ENCODE data around the gene SLC48A1. TPM values are rescaled to one million over a fixed set of nuclear protein-coding genes. Genes with fewer than 3 reads are reported as not detected.
"Not testable (repeated sequence)": the region's sequence is repeated elsewhere in the genome, so short reads cannot be mapped to it uniquely, and the experiment has no call there.

The SLC48A1 gene
- total RNA-seq, 1 donor from 2014 or later, result 10.3 TPM

DNA sequence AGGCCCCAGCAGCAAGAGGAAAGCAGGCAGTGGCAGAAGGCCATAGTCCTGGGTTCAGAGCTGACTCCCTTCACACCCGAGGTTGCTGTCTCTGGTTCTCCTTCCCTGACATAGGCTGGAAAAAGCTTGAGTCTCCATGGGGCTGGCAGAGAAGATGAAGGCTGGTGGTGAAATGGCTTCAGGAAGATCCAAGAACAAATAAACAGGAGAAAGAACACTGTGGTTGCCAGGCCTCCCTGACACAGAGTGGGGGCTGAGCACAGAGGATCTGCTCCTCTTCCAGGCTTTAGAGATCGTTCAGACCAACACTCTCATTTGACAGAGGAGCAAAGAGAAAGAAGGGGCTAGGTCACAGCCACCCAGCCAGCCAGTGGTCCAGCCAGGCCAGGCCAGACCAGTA, 32.4 kb downstream of the SLC48A1 start:
- TF ChIP-seq, protein P1, sequence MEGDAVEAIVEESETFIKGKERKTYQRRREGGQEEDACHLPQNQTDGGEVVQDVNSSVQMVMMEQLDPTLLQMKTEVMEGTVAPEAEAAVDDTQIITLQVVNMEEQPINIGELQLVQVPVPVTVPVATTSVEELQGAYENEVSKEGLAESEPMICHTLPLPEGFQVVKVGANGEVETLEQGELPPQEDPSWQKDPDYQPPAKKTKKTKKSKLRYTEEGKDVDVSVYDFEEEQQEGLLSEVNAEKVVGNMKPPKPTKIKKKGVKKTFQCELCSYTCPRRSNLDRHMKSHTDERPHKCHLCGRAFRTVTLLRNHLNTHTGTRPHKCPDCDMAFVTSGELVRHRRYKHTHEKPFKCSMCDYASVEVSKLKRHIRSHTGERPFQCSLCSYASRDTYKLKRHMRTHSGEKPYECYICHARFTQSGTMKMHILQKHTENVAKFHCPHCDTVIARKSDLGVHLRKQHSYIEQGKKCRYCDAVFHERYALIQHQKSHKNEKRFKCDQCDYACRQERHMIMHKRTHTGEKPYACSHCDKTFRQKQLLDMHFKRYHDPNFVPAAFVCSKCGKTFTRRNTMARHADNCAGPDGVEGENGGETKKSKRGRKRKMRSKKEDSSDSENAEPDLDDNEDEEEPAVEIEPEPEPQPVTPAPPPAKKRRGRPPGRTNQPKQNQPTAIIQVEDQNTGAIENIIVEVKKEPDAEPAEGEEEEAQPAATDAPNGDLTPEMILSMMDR (IDR thresholded peaks at IDR 0.05; ENCODE audit: insufficient read depth, low read length, severe bottlenecking), result no peak
- H3K36me3 ChIP-seq (ENCODE audit: control insufficient read depth, insufficient read depth, low read length), result no peaks in the 10 kb centered on the region
- H3K4me3 ChIP-seq (ENCODE audit: low read depth, low read length), result no peak overlapping the region
- DNase-seq (ENCODE audit: low read depth) (no peak), FAIRE-seq (no peak)
- H3K27me3 ChIP-seq (ENCODE audit: control insufficient read depth, insufficient read depth, low read length), result no peaks in the 10 kb centered on the region

DNA sequence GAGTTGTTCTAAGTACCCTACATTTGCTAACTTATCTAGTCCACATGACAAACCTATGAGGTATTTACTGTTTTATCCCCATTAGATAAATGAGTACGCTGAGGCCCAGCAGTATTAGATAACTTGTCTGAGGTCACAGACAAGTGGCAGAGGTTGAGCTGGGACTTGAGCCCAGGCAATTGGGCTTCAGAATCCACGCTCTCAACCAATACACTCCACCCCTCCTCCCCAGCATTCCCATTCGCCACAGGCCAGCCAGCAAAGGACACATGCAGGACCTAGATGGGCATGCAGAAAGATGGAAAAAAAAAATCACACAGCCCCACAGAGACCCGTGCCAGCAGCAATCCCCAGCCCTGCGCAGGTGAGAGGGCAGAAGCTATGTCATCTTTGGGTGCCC, 34.3 kb downstream of the SLC48A1 start:
- H3K4me3 ChIP-seq (ENCODE audit: low read depth, low read length), result no peak overlapping the region
- no peaks in the 10 kb centered on the region for H3K27me3 ChIP-seq (ENCODE audit: control insufficient read depth, insufficient read depth, low read length)
- no peak for DNase-seq (ENCODE audit: low read depth)
- H3K36me3 ChIP-seq (ENCODE audit: control insufficient read depth, insufficient read depth, low read length), result no peaks in the 10 kb centered on the region
- FAIRE-seq, result no peak
- TF ChIP-seq, protein P1 (IDR thresholded peaks at IDR 0.05; ENCODE audit: insufficient read depth, low read length, severe bottlenecking), result no peak

DNA sequence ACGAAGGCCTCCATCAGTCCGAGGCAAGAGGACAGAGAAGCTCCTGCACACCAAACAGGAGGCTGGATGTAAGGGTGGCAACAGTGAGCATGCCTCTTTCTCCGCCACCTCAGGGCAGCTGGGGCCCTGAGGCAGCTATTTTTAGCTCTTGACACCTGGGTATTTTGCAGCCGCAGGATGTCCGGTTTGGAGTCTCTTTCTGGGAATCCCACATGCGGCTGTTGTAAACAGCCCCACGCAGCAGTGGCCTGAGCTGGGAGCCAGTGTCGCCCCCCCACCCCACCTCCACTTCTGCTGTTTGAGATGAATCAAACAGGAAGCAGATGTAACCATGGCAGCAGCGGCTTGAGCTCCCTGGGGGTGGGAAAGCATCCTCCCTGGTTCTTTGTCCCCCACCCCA, 35.0 kb downstream of the SLC48A1 start:
- TF ChIP-seq, protein P1 (IDR thresholded peaks at IDR 0.05; ENCODE audit: insufficient read depth, low read length, severe bottlenecking), result no peak
- FAIRE-seq (no peak), DNase-seq (ENCODE audit: low read depth) (no peak)
- no peak overlapping the region for H3K4me3 ChIP-seq (ENCODE audit: low read depth, low read length)
- no peaks in the 10 kb centered on the region for H3K27me3 ChIP-seq (ENCODE audit: control insufficient read depth, insufficient read depth, low read length)
- H3K36me3 ChIP-seq (ENCODE audit: control insufficient read depth, insufficient read depth, low read length), result no peaks in the 10 kb centered on the region

DNA sequence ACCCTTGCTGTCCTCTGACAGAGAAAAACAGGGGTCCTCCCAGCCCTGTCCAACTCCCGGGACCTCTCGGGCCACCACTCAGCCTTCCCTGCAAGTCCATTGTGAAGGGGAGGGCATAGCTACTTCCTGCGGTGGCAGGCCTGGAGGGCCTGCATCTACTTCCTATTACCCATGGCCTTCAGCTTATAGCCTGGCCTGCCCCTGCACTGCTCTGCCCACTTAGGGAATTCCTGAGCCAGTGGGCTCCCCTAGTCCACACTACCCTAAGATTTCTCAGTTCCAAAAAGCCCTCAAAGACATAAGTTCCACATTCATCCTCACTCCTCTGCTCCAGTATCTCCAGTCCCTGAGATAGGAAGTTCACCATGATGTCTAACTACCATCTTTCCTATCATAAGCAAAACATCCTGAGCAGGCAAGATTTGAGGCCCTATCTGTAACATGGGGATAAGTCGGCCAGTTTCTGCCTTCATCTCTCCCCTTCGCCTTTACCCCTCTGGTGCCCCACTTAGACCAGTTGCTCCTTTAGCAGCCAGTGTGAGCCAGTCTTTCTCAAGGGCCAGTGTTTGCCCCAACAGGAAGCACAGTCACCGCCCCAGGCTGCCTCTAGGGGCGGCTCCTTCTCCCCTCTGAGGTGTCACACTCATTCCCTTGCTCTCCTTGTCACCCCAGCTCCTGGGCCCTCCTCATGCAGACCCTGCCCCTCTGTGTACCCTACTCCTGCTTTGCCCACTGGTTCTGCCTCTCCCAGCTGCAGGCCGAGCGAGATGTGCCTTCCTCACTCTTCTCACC, 35.7 kb downstream of the SLC48A1 start:
- DNase-seq (ENCODE audit: low read depth) (peak; percentile 61), FAIRE-seq (no peak)
- TF ChIP-seq, protein P1 (IDR thresholded peaks at IDR 0.05; ENCODE audit: insufficient read depth, low read length, severe bottlenecking), result peak; percentile 47
- H3K36me3 ChIP-seq (ENCODE audit: control insufficient read depth, insufficient read depth, low read length), result no peaks in the 10 kb centered on the region
- no peak overlapping the region for H3K4me3 ChIP-seq (ENCODE audit: low read depth, low read length)
- H3K27me3 ChIP-seq (ENCODE audit: control insufficient read depth, insufficient read depth, low read length), result no peaks in the 10 kb centered on the region

DNA sequence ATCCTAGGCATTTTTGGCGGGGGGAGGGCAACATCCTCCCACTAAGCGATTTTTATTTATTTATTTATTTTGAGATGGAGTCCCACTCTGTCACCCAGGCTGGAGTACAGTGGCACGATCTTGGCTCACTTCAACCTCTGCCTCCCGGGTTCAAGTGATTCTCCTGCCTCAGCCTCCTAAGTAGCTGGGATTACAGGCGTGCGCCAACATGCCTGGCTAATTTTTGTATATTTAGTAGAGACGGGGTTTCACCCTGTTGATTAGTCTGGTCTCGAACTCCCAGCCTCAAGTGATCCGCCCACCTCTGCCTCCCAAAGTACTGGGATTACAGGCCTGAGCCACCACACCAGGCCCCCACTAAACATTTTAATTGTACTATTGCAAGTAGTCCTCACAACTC, 36.5 kb downstream of the SLC48A1 start:
- DNase-seq (ENCODE audit: low read depth); H3K27me3 ChIP-seq (ENCODE audit: control insufficient read depth, insufficient read depth, low read length); FAIRE-seq; H3K4me3 ChIP-seq (ENCODE audit: low read depth, low read length); H3K36me3 ChIP-seq (ENCODE audit: control insufficient read depth, insufficient read depth, low read length): not testable (repeated sequence)

DNA sequence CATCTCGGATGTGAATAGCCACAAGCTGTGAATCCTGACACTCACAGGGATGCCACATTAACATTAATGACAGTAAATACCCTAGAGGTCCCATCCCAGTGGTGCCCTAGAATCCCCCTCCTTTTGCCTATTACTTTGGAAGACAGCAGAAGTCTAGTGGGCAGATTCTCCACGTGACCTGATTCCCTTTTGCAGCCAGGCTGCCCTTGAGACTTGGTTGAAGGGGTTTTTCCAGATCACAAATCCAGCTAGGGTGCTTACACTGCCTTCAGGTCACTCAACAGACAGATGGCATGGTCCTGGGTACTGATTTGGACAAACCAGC, 38.0 kb downstream of the SLC48A1 start:
- Histone ChIP-seq H3K27me3 (ENCODE audit: control insufficient read depth, insufficient read depth, low read length) (no peaks in the 10 kb centered on the region), H3K4me3 (ENCODE audit: low read depth, low read length) (no peak overlapping the region), H3K36me3 (ENCODE audit: control insufficient read depth, insufficient read depth, low read length) (peaks cover 2% of the 10 kb centered on the region)
- TF ChIP-seq, protein P1 (IDR thresholded peaks at IDR 0.05; ENCODE audit: insufficient read depth, low read length, severe bottlenecking), result no peak
- no peak for FAIRE-seq
- no peak for DNase-seq (ENCODE audit: low read depth)

Data from bronchial epithelial cell (primary cell).